Astrocyte of the cerebellum (primary cell): ENCODE measurements around the gene PEPD.

Experiments used
- DNase-seq: peaks from one replicate; pipeline ENCODE4 v3.0.0-alpha.2; 2011; ENCODE audit warnings: low read depth
- H3K4me3 ChIP-seq: 2 replicates; pipeline ENCODE4 v1.5.1; 2011; ENCODE audit warnings: mild to moderate bottlenecking, low read depth, low read length, moderate library complexity
- CTCF ChIP-seq: IDR thresholded peaks from 2 replicates; pipeline ENCODE4 v1.5.1; 2012; ENCODE audit warnings: low read length, low read depth, moderate library complexity, mild to moderate bottlenecking; ENCODE audit errors: missing control alignments
- in situ Hi-C: cut with HindIII; loops from 2 replicates; pipeline ENCODE4 v1.10.0; 2017; ENCODE audit warnings: low sequenced_read_pairs

The PEPD gene

GRCh38 chr19:33343859-33344572, 177.6 kb downstream of the PEPD start:
- DNase-seq = no peak
- H3K4me3 ChIP-seq = no peak overlapping the region
- in situ Hi-C loops = no loop called here
- no peak for TF ChIP-seq CTCF

GRCh38 chr19:33343301-33343700, 178.3 kb downstream of the PEPD start:
- no peak for TF ChIP-seq CTCF
- H3K4me3 ChIP-seq = no peak overlapping the region
- no peak for DNase-seq
- in situ Hi-C loops = no loop called here

GRCh38 chr19:33340991-33341390, 180.6 kb downstream of the PEPD start:
- H3K4me3 ChIP-seq = no peak overlapping the region
- in situ Hi-C loops = no loop called here
- DNase-seq = no peak
- no peak for TF ChIP-seq CTCF

GRCh38 chr19:33339016-33339984, 182.3 kb downstream of the PEPD start:
- no peak for DNase-seq
- in situ Hi-C loops = no loop called here
- no peak overlapping the region for H3K4me3 ChIP-seq
- no peak for TF ChIP-seq CTCF
